ENCODE data around the gene METTL3.

METTL3 gene

DNA sequence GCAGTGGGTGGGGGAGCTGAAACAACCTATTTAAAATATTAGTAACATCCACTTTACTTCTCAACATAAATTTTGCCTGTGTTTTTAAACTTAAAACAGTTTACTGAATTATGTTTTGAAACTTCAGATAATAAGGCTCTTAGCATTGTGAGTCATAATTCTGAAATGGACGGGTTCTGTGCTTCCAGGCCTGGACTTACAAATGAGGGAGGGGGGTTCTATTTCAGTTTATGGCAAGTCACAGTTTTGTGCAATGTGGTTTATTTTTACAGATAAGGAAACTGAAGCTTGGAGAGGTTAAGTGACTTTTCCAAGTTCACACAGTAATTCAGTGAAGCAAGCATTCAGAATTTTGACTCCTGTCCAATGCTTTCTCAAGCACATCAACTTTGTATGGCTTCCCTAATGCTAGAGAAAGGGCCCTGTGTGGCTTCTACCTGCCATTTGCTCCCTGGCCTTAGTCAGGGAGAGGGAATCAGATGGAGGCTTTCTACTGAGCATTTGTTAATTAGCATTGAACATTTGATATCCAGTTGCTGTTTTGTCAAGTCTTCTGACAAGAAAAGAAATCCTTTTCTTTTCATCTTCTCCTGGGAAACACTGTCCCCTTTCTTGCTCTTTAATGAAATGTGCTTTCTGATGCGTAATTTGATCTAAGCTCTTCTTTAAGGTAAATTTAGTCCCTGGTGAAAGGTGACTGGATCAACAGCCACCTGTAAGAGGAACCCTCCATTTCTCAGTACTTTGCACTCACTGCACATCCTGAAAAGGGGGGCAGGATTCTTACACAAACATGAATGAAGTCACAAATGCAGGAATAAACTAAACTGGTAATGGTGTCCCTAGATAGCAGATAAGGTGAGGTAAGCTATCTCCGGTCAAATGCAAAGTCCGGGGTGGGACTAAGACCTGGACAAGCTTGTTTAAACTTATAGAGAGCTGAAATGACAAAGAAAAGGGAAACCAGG lies 17.5 kb upstream of the METTL3 start:
- TF ChIP-seq FOXP2 (optimal IDR thresholded peaks at IDR 0.05; ENCODE audit: borderline replicate concordance, extremely low read depth, extremely low read length, insufficient read depth) (no peak), SIN3A (IDR thresholded peaks at IDR 0.05; ENCODE audit: borderline replicate concordance, insufficient read depth, low read length) (no peak), POLR2AphosphoS5 (IDR thresholded peaks at IDR 0.05; ENCODE audit: low read depth, low read length) (no peak), TAF1 (IDR thresholded peaks at IDR 0.05; ENCODE audit: borderline replicate concordance, insufficient read depth, low read length) (no peak)
- TF ChIP-seq, protein P1, sequence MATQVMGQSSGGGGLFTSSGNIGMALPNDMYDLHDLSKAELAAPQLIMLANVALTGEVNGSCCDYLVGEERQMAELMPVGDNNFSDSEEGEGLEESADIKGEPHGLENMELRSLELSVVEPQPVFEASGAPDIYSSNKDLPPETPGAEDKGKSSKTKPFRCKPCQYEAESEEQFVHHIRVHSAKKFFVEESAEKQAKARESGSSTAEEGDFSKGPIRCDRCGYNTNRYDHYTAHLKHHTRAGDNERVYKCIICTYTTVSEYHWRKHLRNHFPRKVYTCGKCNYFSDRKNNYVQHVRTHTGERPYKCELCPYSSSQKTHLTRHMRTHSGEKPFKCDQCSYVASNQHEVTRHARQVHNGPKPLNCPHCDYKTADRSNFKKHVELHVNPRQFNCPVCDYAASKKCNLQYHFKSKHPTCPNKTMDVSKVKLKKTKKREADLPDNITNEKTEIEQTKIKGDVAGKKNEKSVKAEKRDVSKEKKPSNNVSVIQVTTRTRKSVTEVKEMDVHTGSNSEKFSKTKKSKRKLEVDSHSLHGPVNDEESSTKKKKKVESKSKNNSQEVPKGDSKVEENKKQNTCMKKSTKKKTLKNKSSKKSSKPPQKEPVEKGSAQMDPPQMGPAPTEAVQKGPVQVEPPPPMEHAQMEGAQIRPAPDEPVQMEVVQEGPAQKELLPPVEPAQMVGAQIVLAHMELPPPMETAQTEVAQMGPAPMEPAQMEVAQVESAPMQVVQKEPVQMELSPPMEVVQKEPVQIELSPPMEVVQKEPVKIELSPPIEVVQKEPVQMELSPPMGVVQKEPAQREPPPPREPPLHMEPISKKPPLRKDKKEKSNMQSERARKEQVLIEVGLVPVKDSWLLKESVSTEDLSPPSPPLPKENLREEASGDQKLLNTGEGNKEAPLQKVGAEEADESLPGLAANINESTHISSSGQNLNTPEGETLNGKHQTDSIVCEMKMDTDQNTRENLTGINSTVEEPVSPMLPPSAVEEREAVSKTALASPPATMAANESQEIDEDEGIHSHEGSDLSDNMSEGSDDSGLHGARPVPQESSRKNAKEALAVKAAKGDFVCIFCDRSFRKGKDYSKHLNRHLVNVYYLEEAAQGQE (IDR thresholded peaks at IDR 0.05; ENCODE audit: insufficient read depth in 1 of 2, low read depth in 2 of 2, low read length in 2 of 2): no peak

DNA sequence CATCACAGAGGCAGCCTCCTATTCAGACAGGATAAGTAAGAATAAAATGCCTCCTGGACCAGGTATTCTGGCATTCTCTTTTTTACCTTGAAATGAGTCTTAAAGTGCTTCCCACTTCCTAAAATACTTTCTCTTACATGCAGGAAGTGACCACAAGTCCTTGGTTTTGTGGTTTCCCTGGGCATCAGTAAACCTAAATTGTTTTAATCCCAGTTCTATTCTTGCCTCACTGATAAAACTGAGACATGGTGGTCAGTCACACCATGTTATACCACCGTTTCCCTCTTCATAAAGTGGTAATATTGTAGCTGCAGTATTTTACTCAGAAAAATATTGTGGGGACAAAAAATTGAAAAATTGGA lies 16.2 kb upstream of the METTL3 start:
- TF ChIP-seq TAF1 (IDR thresholded peaks at IDR 0.05; ENCODE audit: borderline replicate concordance, insufficient read depth, low read length) (no peak), FOXP2 (optimal IDR thresholded peaks at IDR 0.05; ENCODE audit: borderline replicate concordance, extremely low read depth, extremely low read length, insufficient read depth) (no peak)
- TF ChIP-seq, protein P1 (IDR thresholded peaks at IDR 0.05; ENCODE audit: insufficient read depth in 1 of 2, low read depth in 2 of 2, low read length in 2 of 2): no peak

DNA sequence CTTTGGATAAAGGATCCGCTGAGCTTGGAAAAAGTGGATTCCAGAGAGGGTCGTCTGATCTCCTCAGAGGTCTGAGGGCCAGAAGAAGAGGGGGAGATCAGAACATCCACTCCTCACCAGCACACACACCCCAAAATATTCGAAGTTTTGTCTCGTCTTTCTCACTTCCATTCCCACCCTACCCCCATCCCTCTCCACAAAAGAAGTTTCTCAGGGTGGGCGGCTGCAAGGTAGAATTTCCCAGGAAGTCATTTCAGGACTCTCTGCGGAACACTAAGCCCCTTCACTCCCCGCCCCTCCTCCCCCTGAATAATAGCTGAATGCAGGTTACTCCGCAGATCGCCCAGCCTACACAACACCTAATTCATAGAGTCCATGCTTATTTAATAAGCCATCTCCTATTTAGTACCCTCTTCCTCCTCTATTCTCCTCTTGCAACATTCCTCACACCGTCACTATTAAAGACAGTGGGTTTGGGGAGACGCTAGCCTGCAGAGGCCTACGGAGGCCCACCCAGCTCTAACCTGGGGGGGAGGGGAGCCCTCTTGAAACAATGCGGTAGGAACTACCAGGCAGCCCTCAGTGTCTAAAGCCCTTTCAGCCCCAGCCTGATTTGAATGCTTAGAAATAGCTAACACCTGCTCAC lies 15.7 kb upstream of the METTL3 start:
- TF ChIP-seq FOXP2 (optimal IDR thresholded peaks at IDR 0.05; ENCODE audit: borderline replicate concordance, extremely low read depth, extremely low read length, insufficient read depth) (no peak), SIN3A (IDR thresholded peaks at IDR 0.05; ENCODE audit: borderline replicate concordance, insufficient read depth, low read length) (no peak), TAF1 (IDR thresholded peaks at IDR 0.05; ENCODE audit: borderline replicate concordance, insufficient read depth, low read length) (no peak), POLR2AphosphoS5 (IDR thresholded peaks at IDR 0.05; ENCODE audit: low read depth, low read length) (no peak)
- TF ChIP-seq, protein P1 (IDR thresholded peaks at IDR 0.05; ENCODE audit: insufficient read depth in 1 of 2, low read depth in 2 of 2, low read length in 2 of 2): no peak

DNA sequence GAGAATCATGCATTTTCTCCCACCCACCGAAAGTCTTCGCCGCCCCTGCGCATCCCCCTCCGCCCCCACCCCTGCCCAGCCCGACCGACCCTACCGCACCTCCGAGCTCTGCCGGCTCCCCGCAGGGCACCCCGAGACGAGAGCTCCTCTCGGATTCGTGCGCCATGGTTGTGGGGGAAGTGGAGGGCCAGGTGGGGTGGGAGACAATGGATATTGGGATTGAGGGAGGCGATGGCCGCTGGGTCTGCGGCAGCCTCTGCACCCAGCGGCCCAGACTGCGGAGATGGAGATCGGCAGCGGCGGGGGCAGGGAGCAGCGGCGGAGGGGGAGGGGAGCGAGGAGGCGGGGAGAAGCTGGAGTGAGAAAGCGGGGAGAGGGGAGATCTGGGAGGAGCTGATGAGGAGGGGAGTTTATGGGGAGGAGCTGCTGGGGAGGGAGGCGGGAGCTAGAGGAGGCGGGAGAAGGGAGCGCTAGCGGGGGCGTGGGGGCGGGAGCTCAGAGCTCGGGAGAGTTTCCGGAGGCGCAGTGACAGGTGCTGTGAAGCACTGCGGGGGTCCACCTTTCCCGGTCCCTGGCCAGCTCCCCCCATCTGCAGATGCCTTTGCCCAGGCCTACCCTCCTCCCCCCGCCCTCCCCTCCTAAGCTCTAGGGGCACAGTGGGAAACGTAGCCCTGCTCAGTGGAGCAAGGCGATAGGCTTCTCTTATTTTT lies 15.0 kb upstream of the METTL3 start, which contains the start of gene SALL2:
Gene SALL2 (minus strand): TSS at position 385 of the 710 bp plus-strand sequence. CDS start 219 bp downstream, at position 166.
- TF ChIP-seq TAF1 (IDR thresholded peaks at IDR 0.05; ENCODE audit: borderline replicate concordance, insufficient read depth, low read length) (no peak), POLR2AphosphoS5 (IDR thresholded peaks at IDR 0.05; ENCODE audit: low read depth, low read length) (no peak), SIN3A (IDR thresholded peaks at IDR 0.05; ENCODE audit: borderline replicate concordance, insufficient read depth, low read length) (no peak), FOXP2 (optimal IDR thresholded peaks at IDR 0.05; ENCODE audit: borderline replicate concordance, extremely low read depth, extremely low read length, insufficient read depth) (no peak)
- TF ChIP-seq, protein P1 (IDR thresholded peaks at IDR 0.05; ENCODE audit: insufficient read depth in 1 of 2, low read depth in 2 of 2, low read length in 2 of 2): no peak
